UCSD-AML1 (cell line): Measurements from ENCODE around the gene STAT1.

Experiments
- DNase-seq: peaks from one replicate; lab custom pipeline; 2025; ENCODE audit not compliant: unreplicated experiment; lab: John Stamatoyannopoulos, UW

Gene STAT1

DNA sequence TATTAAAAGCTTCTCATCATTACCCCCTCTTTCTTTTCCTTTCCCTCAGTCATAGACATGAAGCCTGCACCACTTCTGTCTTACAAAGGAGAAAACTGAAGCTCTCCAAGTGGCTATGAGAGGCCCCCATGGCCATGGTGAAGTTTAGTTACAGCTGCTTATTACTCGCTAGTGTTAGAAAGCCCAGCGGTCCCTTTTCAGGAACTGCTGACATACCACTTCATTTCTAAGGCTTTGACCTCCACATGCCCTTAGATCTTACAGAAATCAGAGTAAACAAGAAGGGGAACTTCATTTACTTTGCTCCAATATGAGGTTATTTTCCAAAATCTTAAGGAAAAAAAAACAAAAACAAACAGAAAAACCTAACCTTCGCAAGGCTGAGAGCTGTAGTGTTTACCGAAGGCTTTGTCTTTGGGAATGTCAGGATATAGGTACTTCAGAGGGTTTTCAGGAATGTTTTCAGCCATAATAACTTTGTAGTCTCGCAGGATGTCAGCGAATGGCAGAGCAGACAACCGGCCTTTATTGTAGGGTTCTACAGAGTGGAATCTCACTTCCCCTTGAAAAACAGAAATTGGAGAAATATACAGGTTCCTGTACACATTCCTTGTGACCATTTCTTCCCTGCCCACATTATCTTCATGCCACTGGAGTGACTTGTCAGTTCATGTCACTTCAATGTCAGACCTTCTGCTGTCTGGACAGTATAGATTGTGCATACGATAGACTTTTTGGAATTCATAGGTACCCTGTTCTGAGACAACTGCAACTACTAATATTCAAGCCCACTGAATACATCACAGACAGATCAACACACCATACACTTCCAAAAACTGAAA is 18.8 kb upstream of the STAT1 start:
- DNase-seq, result no peak

DNA sequence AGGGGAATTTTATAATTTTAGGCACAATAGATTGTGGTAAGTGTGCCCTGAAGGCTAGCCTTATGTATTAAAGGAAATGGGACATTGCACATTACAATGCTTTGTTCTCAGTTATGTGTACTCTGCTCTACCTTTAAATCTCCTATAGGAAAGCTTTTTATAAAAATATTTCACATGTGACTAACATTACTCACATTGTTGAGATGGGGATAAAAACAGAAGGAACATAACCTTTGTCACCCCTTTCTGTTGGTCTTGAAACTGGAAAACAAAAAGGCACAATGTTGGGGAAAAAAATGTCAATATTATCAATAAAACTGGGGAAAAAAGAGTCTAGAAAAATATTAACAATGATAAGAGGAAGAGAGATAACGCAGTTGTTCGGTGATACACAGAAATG is 17.3 kb upstream of the STAT1 start:
- no peak for DNase-seq

GRCh38 chr2:191030521-191031154 is 16.7 kb upstream of the STAT1 start:
- DNase-seq, result no peak

GRCh38 chr2:191029280-191029950 is 15.4 kb upstream of the STAT1 start:
- DNase-seq, result no peak

DNA sequence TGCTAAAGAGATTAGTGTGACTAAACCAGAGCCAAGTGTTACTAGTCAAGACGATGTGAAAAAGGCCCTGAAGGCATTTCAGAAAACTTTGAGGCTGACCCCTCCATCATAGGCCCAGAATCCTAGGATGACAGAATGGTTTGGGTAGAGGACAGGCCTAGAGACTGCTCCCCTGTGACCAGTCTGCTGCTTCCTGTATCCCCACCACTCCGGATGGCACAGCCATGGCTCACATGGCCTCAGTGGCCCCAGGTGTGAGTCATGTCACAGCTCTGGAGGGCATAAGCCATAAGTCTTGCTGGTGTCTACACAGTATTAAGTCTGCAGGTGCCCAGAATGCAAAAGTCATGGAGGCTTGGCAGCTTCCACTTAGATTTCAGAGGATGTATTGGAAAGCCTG is 12.4 kb upstream of the STAT1 start:
- no peak for DNase-seq

DNA sequence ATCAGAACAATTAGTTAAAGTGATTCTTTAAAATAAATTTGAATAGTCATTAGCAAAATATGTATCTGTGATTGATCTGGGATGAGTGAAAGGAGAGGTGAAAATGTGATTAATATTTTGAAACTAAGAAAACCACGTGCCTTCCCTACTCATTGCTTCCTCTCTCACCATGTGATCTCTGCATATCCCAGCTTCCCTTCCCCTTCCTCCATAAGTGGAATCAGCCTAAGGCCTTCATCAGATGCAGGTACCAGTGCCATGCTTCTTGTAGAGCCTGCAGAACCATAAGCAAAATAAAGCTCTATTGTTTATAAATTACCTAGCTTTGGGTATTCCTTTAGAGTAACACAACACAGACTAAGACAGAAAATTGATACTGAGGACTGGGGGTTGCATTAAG is 11.2 kb upstream of the STAT1 start:
- no peak for DNase-seq

- no peak for DNase-seq
Observed at GRCh38 chr2:191023235-191023679, 9.3 kb upstream of the STAT1 start.

DNA sequence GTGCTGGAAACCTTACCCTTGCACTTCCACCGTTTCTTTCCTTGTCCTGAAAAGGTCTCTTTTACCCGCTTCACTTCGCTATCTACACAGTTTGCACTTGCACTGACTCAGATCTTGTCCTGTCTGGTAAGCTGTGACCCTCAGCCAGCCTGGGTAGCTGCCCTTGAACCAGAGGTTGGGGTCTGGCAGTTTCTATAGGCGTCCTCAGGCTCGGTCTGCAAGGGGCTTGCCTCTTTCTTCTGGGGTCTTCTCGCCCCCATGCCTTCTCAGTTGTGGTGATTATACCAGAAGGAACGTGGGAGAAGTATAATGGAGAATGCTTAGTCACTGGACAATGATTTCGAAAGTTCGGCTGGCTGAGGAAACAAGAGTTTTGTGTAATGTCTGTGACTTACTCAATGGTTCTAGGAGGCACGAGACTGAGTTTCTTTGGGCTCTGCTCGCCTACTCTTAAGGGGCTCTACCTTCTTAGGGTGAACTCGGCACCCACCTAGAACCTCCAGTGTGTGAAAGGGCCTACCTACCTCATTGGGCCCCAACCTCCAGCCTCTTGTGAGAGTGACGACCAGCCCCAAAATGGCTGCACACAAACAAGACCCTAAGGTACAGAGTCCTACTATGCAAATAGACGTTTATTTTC is 6.9 kb upstream of the STAT1 start:
- peak; percentile 64 for DNase-seq

- peak; percentile 98 for DNase-seq
Observed at GRCh38 chr2:191020221-191020741, 6.3 kb upstream of the STAT1 start.

DNA sequence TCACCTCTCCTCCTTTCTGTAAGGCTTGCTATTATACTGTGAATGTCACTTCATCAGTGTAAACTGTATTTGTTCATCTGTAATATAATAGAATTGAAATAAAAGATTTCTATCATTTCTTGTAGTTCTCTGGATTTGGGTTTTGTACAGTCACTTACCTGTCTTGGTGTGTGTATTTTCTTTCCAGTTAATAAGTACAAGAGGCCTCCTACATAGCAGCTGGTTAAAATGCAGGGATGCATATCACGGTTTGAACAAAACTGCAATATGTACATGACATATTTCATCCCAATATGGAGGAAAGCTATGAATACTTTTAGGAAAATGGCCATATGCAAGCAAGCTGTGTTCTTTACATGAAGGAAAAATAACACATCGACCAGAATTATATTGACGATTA is 5.4 kb upstream of the STAT1 start:
- DNase-seq, result no peak

GRCh38 chr2:191018643-191019119 is 4.7 kb upstream of the STAT1 start:
- DNase-seq, result no peak

- no peak for DNase-seq
Observed at GRCh38 chr2:191018048-191018447, 4.1 kb upstream of the STAT1 start.

DNA sequence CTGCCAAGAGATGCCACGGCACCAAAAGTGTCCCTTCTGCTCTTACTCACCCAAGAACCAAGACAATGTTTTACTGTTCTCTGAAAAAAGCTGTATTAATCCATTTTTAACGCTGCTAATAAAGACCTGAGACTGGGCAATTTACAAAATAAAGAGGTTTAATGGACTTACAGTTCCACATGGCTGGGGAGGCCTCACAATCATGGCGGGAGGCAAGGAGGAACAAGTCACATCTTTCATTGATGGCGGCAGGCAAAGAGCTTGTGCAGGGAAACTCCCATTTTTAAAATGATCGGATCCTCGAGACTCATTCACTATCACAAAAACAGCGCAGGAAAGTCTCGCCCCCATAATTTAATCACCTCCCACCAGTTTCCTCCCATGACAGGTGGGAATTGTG is 1.9 kb upstream of the STAT1 start:
- no peak for DNase-seq

- DNase-seq, result no peak
Observed at GRCh38 chr2:191015239-191015638, 1.3 kb upstream of the STAT1 start.

DNA sequence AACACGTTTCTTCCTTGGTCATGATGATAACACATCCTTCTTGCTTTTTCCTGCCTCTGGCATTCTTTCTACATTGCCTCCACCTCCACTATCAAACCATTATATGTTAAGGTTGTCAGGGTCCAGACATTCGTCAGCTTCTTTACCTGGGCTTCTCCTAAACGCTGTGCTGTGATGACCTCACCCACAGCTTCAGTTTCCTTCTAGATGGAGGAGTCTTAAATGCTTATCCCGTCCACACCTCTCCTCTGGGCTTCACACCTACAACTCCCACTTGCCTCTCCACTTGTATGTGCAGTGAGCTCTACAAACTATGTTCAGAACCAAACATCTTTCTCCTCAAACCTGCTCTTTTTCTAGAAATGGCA is 666 bp upstream of the STAT1 start:
- no peak for DNase-seq

DNA sequence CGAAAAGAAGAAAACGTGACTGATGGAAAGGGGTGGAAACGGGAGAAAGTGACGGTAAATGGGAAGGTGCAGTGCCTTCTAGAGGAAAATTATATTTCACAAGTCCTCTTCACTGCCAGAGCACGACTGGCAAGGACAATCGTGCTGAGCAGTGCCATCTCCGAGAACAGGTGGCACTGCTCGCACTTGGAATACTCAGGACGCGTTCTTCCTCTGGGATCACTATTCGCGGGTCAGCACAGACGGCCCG is 364 bp downstream of the STAT1 start:
- DNase-seq, result no peak

GRCh38 chr2:191012845-191013681 is 908 bp downstream of the STAT1 start:
- DNase-seq, result no peak

- no peak for DNase-seq
Observed at GRCh38 chr2:191012346-191012745, 1.6 kb downstream of the STAT1 start.

GRCh38 chr2:191010887-191011885 is 2.8 kb downstream of the STAT1 start:
- no peak for DNase-seq
